GM19395 (cell line): ENCODE results near the gene CNDP2.
"Not testable (repeated sequence)": the region's sequence is repeated elsewhere in the genome, so short reads cannot be mapped to it uniquely, and the experiment has no call there.

Experiments
- ATAC-seq: cut with Tn5 transposase; IDR thresholded peaks from one replicate; pipeline ENCODE4 v1.9.1; 2021; ENCODE audit warnings: mild to moderate bottlenecking, moderate library complexity; ENCODE audit not compliant: unreplicated experiment

Gene CNDP2

DNA sequence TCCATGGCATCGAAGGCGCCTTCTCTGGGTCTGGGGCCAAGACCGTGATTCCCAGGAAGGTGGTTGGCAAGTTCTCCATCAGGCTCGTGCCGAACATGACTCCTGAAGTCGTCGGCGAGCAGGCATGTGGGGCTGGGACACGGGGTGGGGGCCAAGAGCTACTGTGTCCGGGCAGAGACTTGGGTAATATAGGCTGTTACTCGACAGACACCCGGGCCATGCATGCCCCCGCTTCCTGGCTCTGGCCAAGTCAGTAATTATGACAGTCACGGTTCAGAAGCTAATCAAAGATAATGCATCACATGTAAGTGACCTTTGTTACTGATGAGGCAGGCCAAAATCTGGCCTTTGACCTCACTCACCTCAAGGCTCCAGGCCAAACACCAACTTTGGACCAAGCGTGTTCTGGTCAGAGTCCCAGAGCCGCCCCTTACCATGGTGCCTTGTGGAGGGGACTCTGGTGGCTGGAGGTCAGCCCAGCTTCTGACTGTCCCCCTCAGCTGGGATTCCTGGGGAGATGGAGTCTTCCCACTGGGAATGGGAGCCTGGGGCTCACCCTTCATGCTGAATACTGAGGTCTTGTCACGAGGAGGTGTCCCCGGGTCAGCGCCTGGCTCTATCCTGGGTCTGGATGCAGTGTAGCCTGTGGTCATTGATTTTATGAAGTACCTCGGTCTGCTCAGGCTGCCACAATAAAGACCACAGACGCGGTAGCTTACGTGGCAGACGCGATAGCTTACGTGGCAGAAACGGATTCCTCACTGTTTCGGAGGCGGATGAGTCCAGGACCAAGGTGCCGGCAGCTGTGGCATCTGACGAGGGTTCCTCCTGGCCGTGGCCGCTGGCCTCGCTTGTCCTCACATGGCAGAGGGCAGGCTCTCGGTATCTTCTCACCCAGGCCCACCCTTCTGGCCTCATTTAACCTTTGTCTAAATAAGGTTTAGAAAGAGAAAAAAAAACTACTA, 20.4 kb downstream of the CNDP2 start:
- ATAC-seq = no peak

DNA sequence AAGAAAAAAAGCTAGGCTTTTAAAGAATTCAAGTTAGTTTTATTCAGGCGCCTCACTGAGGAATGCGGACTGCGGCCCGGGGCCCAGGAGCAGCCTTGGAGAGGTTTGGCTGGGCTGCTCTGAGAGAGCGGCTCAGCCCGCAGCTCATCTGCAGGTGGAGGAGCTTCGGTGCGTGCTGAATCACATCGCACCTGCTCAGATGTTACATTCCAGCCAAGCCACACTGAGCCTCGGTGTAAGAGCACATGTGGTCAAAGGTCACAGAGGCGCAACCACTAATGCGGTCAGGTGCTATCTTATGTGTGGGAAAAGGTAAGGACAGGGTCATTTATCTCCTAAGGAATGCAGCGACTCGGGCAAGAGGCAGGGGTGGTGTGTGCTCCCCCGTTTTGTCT, 21.1 kb downstream of the CNDP2 start:
- ATAC-seq = no peak

GRCh38 chr18:74518456-74519295, 22.5 kb downstream of the CNDP2 start:
- no peak for ATAC-seq

GRCh38 chr18:74519320-74520095, 23.3 kb downstream of the CNDP2 start:
- ATAC-seq = no peak

GRCh38 chr18:74520096-74520833, 24.1 kb downstream of the CNDP2 start:
- ATAC-seq = no peak

GRCh38 chr18:74521068-74521725, 25.0 kb downstream of the CNDP2 start:
- ATAC-seq = no peak

DNA sequence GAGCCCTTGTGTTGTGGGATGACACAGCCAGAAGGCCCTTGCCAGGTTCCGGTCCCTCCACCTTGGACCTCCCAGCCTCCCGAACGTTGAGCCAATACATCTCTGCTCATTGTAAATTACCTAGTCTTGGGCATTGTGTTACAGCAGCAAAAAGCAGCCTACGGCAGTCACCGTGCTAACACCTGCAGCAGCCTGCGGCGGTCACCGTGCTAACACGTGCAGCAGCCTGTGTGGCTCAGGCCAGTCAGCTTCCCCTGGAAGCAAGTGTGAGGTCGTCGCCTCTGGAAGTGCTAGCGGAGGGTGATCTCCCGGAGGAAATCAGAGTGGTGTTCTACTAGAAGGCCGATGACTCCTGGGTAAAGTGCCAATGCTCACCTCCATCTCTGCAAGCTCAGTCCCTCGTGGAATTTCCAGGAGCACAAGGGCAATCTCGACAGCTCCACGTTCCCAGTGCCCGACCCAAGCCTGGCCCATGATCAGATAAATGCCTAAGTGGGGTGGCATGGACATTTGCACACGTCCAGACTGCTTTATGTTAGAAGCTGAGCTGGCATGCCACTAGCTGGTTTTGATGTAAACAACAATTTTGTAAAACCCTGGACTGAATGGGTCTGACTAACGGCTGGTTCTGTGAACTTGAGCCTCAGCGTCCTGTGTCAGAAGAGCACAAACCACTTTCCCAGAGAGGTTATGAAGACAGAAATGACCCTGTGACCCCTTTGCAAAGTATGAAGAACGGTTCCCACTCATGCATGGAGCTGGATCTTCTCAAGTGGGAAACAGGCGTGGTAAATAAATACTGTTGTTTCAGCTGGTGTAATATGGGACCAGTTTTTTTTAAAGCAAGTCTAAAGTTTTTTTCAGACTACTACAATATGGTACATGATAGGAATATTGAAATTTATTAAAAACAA, 26.7 kb downstream of the CNDP2 start:
- ATAC-seq = no peak

- ATAC-seq = no peak
Observed at GRCh38 chr18:74524097-74524496, 27.9 kb downstream of the CNDP2 start.

DNA sequence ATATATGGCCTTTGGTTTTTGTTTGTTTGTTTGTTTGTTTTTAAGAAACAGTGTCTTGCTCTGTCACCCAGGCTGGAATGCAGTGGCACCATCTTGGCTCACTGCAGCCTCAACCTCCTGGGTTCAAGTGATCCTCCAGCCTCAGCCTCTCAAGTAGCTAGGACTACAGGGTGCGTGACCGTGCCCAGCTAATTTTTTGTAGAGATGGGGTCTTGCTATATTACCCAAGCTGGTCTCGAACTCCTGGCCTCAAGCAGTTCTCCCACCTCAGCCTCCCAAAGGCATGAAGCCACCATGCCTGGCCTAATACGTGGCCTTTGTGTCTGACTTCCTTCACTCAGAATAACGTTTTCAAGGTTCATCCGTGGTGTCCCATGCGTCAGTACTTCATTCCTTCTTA, 28.8 kb downstream of the CNDP2 start:
- ATAC-seq = not testable (repeated sequence)

DNA sequence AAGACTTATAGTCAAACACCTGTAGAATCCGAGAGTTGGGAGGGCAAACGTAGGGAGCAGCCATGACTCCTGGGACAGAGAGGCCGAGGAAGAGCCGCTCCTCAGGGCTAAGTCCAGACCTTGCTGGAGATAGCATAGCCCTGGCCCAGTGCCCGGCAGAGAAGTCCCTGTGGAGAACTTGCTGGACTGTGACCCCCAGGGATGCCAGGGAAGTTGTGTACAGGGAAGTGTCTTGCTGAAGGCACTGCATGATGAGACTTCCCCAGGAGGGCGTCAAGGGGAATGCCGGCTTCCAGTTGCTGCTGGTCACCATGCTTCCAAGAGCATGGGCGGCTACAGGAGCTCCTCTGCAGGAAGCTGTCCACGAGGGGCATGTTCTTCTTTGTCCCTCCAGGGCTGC, 29.6 kb downstream of the CNDP2 start:
- ATAC-seq = no peak

- ATAC-seq = no peak
Observed at GRCh38 chr18:74526488-74526887, 30.3 kb downstream of the CNDP2 start.

- peak; percentile 80 for ATAC-seq
Observed at GRCh38 chr18:74528478-74528877, 32.3 kb downstream of the CNDP2 start.

DNA sequence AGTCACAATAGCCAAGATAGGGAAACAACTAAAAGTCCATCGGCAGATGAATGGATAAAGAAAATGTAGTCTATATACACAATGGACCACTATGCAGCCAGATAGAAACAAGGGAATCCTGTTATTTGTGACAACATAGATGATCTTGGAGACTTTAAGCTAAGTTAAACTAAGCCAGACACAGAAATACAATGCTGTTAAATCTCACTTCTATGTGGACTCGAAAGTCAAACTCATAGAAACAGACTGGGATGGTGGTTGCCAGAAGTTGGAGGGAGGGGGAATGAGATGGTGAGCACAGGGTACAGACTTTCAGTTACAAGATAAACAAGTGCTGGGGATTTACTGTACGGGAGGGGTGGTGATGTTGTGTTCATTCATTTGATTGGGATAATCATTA, 32.8 kb downstream of the CNDP2 start:
- no peak for ATAC-seq

DNA sequence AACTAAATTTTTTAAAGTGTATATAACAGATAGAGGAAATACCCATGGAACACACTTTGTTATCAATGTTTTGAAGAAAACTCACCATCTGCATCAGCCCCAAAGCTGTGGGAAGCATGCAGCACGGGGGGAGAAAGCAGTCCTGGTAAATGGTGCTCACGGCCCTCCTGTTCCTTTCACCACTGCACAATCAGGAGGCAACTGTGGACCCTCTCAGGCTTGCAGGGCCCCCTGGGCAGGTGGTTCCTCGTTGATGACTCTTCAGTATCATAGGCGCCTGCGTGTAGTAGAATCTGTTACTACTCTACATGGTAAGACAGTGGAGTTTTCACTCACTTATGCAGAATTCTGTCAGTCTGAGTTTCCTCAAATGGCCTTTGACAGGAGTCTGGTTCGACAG, 33.2 kb downstream of the CNDP2 start:
- no peak for ATAC-seq

DNA sequence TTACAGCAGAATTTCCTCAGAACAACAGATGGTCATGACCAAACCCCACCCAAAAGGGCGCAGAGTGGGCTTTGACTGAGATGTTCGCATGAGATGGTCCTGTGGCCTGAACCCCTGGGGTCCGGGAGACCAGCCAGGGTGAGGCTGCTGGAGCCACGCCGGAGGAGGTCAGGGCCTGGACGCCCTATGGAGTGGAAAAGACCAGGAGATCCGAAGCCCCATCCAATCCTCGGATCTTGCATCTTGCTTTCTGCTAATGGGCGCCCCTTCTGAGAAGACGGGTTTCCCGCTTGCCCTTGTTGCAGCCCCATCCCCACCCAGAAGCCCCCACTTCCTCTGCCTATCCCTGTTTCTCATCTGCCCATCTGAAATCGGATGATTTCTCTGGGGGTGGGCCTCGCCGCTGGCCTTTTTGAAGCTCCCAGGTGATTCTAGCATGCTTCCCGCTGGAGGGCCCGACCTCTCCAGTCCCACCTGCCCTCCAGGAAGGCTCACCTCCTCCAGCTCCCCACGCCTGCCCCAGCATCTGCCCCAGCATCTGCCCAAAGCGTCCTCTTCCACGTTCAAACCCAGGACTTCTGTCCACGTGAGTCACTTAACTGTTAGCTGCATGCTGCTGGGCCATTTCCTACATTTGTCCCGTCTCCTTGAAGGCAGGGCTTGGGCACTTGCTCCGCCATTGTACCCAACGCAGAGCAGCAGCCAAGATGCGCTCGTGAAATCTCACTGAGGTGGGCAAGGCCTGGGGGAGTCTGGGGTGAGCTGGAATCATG, 33.8 kb downstream of the CNDP2 start:
- ATAC-seq = no peak

- no peak for ATAC-seq
Observed at GRCh38 chr18:74530584-74530862, 34.4 kb downstream of the CNDP2 start.

- ATAC-seq = no peak
Observed at GRCh38 chr18:74531043-74531442, 34.9 kb downstream of the CNDP2 start.

DNA sequence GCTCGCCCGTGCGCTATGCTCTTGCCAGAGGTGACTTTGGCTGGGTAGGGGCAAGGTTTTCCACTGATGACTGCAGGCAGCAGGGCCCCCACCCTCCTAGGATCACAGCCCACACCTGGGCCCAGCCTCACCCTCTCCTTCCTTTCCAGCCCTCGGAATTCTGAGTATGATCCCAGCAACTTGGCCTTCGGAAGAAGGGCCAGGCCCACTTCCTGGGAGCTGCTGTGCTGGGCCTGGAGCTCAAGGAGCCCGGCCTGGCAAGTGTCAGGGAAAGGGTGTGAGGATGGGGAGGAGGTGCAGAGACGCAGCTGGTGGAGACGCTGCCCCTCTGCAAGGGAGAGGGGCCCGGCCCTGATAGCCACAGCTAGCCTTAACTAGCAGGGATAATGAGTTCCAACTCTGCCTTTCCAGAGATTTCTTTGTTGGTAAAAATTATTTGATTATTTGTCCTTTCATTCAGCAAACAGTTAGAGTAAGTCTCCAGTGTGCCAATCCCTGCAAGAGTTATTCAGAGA, 36.4 kb downstream of the CNDP2 start:
- ATAC-seq = no peak
